H9 (cell line): ENCODE measurements around the gene TCERG1L. TPM values are rescaled to one million over a fixed set of nuclear protein-coding genes. Genes with fewer than 3 reads are reported as not detected.

Source experiments
- DNase-seq: peaks from one replicate; pipeline ENCODE4 v3.0.0-alpha.2; 2017
- H2AFZ ChIP-seq: one replicate; pipeline ENCODE4 v1.6.1; 2013; ENCODE audit warnings: mild to moderate bottlenecking, low read length, control low read depth, moderate library complexity
- H2AK5ac ChIP-seq: 2 replicates; pipeline ENCODE4 v1.6.1; 2013; ENCODE audit warnings: low read length, control low read depth, mixed read lengths; ENCODE audit not compliant: insufficient read length
- H2BK120ac ChIP-seq: one replicate; pipeline ENCODE4 v1.6.1; 2013; ENCODE audit warnings: low read depth, mild to moderate bottlenecking, low read length, control low read depth, inconsistent platforms; ENCODE audit not compliant: poor library complexity, severe bottlenecking
- H2BK12ac ChIP-seq: 2 replicates; pipeline ENCODE4 v1.6.1; 2013; ENCODE audit warnings: low read length, control low read depth, mixed read lengths, low read depth; ENCODE audit not compliant: insufficient read length
- H2BK15ac ChIP-seq: 2 replicates; pipeline ENCODE4 v1.6.1; 2013; ENCODE audit warnings: low read depth, low read length, control low read depth
- H2BK20ac ChIP-seq: one replicate; pipeline ENCODE4 v1.6.1; 2013; ENCODE audit warnings: low read depth, mild to moderate bottlenecking, low read length, control low read depth, inconsistent platforms; ENCODE audit not compliant: poor library complexity, severe bottlenecking
- H2BK5ac ChIP-seq: 2 replicates; pipeline ENCODE4 v1.6.1; 2013; ENCODE audit warnings: low read length, control low read depth, mixed read lengths; ENCODE audit not compliant: insufficient read length
- H3K14ac ChIP-seq: 2 replicates; pipeline ENCODE4 v1.6.1; 2013; ENCODE audit warnings: low read length, control low read depth; ENCODE audit not compliant: insufficient read depth
- H3K18ac ChIP-seq: 2 replicates; pipeline ENCODE4 v1.6.1; 2013; ENCODE audit warnings: low read depth, mild to moderate bottlenecking, mixed read lengths, low read length, control low read depth; ENCODE audit not compliant: insufficient read length
- H3K23ac ChIP-seq: 2 replicates; pipeline ENCODE4 v1.6.1; 2013; ENCODE audit warnings: low read length, control low read depth, mixed read lengths, low read depth; ENCODE audit not compliant: insufficient read length
- H3K23me2 ChIP-seq: 2 replicates; pipeline ENCODE4 v1.6.1; 2013; ENCODE audit warnings: low read depth, mild to moderate bottlenecking, mixed read lengths, low read length, control low read depth; ENCODE audit not compliant: insufficient read length, poor library complexity, severe bottlenecking
- H3K27ac ChIP-seq: 2 replicates; pipeline ENCODE4 v1.5.1; 2013; ENCODE audit warnings: low read length, control low read depth, mixed read lengths, low read depth; ENCODE audit not compliant: insufficient read length
- H3K27me3 ChIP-seq: 2 replicates; pipeline ENCODE4 v1.6.1; 2013; ENCODE audit warnings: low read length, control low read depth, inconsistent platforms; ENCODE audit not compliant: insufficient read depth
- H3K4ac ChIP-seq: 2 replicates; pipeline ENCODE4 v1.6.1; 2013; ENCODE audit warnings: low read depth, mild to moderate bottlenecking, control low read depth, inconsistent platforms, low read length, moderate library complexity
- H3K4me1 ChIP-seq: 2 replicates; pipeline ENCODE4 v1.6.1; 2013; ENCODE audit warnings: low read length, control low read depth, inconsistent platforms; ENCODE audit not compliant: insufficient read depth
- H3K4me2 ChIP-seq: 2 replicates; pipeline ENCODE4 v1.6.1; 2013; ENCODE audit warnings: low read length, control low read depth, mixed read lengths; ENCODE audit not compliant: insufficient read length, insufficient read depth
- H3K56ac ChIP-seq: 2 replicates; pipeline ENCODE4 v1.6.1; 2013; ENCODE audit warnings: low read depth, mild to moderate bottlenecking, mixed read lengths, low read length, control low read depth; ENCODE audit not compliant: insufficient read length
- H3K79me1 ChIP-seq: 2 replicates; pipeline ENCODE4 v1.6.1; 2013; ENCODE audit warnings: low read depth, mild to moderate bottlenecking, moderate library complexity, low read length, control low read depth, inconsistent platforms; ENCODE audit not compliant: insufficient read depth, poor library complexity, severe bottlenecking
- H3K79me2 ChIP-seq: 2 replicates; pipeline ENCODE4 v1.6.1; 2013; ENCODE audit warnings: low read length, control low read depth, inconsistent platforms; ENCODE audit not compliant: insufficient read depth
- H3K9ac ChIP-seq: 2 replicates; pipeline ENCODE4 v1.6.1; 2013; ENCODE audit warnings: low read length, control low read depth, mixed read lengths; ENCODE audit not compliant: insufficient read length; ENCODE audit errors: extremely low read depth
- H3K9me3 ChIP-seq: one replicate; pipeline ENCODE4 v1.6.1; 2013; ENCODE audit warnings: low read depth, low read length, inconsistent platforms; ENCODE audit not compliant: control insufficient read depth
- H3T11ph ChIP-seq: one replicate; pipeline ENCODE4 v1.6.1; 2013; ENCODE audit warnings: mild to moderate bottlenecking, low read length, control low read depth, inconsistent platforms
- H4K20me1 ChIP-seq: one replicate; pipeline ENCODE4 v1.6.1; 2013; ENCODE audit not compliant: control insufficient read depth, insufficient read length, insufficient read depth
- H4K5ac ChIP-seq: 2 replicates; pipeline ENCODE4 v1.6.1; 2013; ENCODE audit warnings: low read depth, mild to moderate bottlenecking, mixed read lengths, low read length, control low read depth; ENCODE audit not compliant: insufficient read length
- H4K8ac ChIP-seq: replicated peaks from 2 replicates; pipeline ENCODE4 v1.6.1; 2013; ENCODE audit warnings: low read length, control low read depth, mixed read lengths, low read depth; ENCODE audit not compliant: insufficient read length
- H4K91ac ChIP-seq: 2 replicates; pipeline ENCODE4 v1.6.1; 2013; ENCODE audit warnings: low read depth, mild to moderate bottlenecking, moderate library complexity, mixed read lengths, low read length, control low read depth; ENCODE audit not compliant: insufficient read length
- H3K27ac Mint-ChIP-seq, 3 experiments: 2 replicates in 2 of 3; 3 replicates in 1 of 3; pipeline ENCODE4 v1.8.0; 2020 to 2021; ENCODE audit warnings: mixed read lengths in 3 of 3, mild to moderate bottlenecking in 1 of 3, moderate library complexity in 1 of 3
- H3K27me3 Mint-ChIP-seq: 2 replicates; pipeline ENCODE4 v1.8.0; 2021; ENCODE audit warnings: low read depth, mild to moderate bottlenecking, moderate library complexity, mixed read lengths
- H3K36me3 Mint-ChIP-seq, 3 experiments: 2 replicates in 2 of 3; 3 replicates in 1 of 3; pipeline ENCODE4 v1.8.0; 2020 to 2021; ENCODE audit warnings: low read depth in 3 of 3, mixed read lengths in 3 of 3; ENCODE audit not compliant: insufficient read depth in 1 of 3
- H3K4me1 Mint-ChIP-seq, 2 experiments: 2 replicates each; pipeline ENCODE4 v1.8.0; 2020; ENCODE audit warnings: mixed read lengths in 2 of 2
- H3K4me3 Mint-ChIP-seq, 2 experiments: 2 replicates in 1 of 2; 3 replicates in 1 of 2; pipeline ENCODE4 v1.8.0; 2020 to 2021; ENCODE audit warnings: mild to moderate bottlenecking in 2 of 2, mixed read lengths in 2 of 2, moderate library complexity in 1 of 2
- H3K9me3 Mint-ChIP-seq, 2 experiments: 2 replicates in 1 of 2; 3 replicates in 1 of 2; pipeline ENCODE4 v1.8.0; 2020; ENCODE audit warnings: mild to moderate bottlenecking in 2 of 2, mixed read lengths in 2 of 2, moderate library complexity in 1 of 2
- WGBS: extraction: QIAGEN DNeasy Blood & Tissue Kit; methylation state at CpG from one replicate; pipeline ENCODE4 v1.1.7; 2013; ENCODE audit warnings: missing lambda C conversion rate, low lambda C conversion rate, mixed read lengths; ENCODE audit not compliant: insufficient read length; ENCODE audit errors: extremely low coverage; 5-methylcytosine and 5-hydroxymethylcytosine counted together
- total RNA-seq: library from RNA; stranded (reverse); gene quantifications from 2 replicates; pipeline ENCODE4 v1.2.1, GENCODE V29; 2021
- TF ChIP-seq, protein P1 (sequence below): fragments of 200-600 bp; sonication (generic); conservative IDR thresholded peaks from 3 replicates; pipeline ENCODE4 v1.8.0; 2021; ENCODE audit warnings: antibody characterized with exemption, mild to moderate bottlenecking

TCERG1L gene
- total RNA-seq, 1 experiment from 2014 or later: 3.3 TPM

- no peak for DNase-seq
- Histone ChIP-seq H2BK120ac (no peak overlapping the region), H3K4me1 (no peaks in the 10 kb centered on the region), H3K79me2 (no peaks in the 10 kb centered on the region), H3K27me3 (no peaks in the 10 kb centered on the region), H3K4me2 (no peak overlapping the region), H3K18ac (no peak overlapping the region), H3T11ph (no peak overlapping the region), H2BK5ac (no peak overlapping the region), H2BK12ac (no peak overlapping the region), H2BK15ac (no peak overlapping the region), H2AFZ (no peak overlapping the region), H2BK20ac (no peak overlapping the region), H3K56ac (no peak overlapping the region), H4K8ac (no peak overlapping the region), H3K14ac (no peak overlapping the region), H3K23me2 (no peaks in the 10 kb centered on the region), H4K5ac (no peak overlapping the region), H4K91ac (no peak overlapping the region), H3K27ac (no peak overlapping the region), H3K79me1 (no peaks in the 10 kb centered on the region), H3K4ac (no peak overlapping the region), H3K9me3 (no peaks in the 10 kb centered on the region), H3K9ac (no peak overlapping the region), H2AK5ac (no peak overlapping the region), H4K20me1 (no peaks in the 10 kb centered on the region), H3K23ac (no peak overlapping the region)
- H3K4me1 Mint-ChIP-seq: peaks cover 3 to 6% of the 10 kb centered on the region in 2 experiments
- H3K27ac Mint-ChIP-seq: peak overlapping the region in 1 of 3 experiments; percentile 53; a peak in 1 of 7 replicates
- WGBS: no CpG with 5 or more reads among the region's 16 CpGs
- H3K36me3 Mint-ChIP-seq: no peaks in the 10 kb centered on the region
- H3K4me3 Mint-ChIP-seq: no peak overlapping the region
- TF ChIP-seq, protein P1, sequence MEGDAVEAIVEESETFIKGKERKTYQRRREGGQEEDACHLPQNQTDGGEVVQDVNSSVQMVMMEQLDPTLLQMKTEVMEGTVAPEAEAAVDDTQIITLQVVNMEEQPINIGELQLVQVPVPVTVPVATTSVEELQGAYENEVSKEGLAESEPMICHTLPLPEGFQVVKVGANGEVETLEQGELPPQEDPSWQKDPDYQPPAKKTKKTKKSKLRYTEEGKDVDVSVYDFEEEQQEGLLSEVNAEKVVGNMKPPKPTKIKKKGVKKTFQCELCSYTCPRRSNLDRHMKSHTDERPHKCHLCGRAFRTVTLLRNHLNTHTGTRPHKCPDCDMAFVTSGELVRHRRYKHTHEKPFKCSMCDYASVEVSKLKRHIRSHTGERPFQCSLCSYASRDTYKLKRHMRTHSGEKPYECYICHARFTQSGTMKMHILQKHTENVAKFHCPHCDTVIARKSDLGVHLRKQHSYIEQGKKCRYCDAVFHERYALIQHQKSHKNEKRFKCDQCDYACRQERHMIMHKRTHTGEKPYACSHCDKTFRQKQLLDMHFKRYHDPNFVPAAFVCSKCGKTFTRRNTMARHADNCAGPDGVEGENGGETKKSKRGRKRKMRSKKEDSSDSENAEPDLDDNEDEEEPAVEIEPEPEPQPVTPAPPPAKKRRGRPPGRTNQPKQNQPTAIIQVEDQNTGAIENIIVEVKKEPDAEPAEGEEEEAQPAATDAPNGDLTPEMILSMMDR: no peak
- H3K27me3 Mint-ChIP-seq: no peaks in the 10 kb centered on the region; the same call in 1 of the 2 replicates
- no peaks in the 10 kb centered on the region for H3K9me3 Mint-ChIP-seq
These were observed 70.8 kb downstream of the TCERG1L start for GRCh38 chr10:131240691-131241090.
